Measurements from ENCODE around the gene C1orf56.

DNA sequence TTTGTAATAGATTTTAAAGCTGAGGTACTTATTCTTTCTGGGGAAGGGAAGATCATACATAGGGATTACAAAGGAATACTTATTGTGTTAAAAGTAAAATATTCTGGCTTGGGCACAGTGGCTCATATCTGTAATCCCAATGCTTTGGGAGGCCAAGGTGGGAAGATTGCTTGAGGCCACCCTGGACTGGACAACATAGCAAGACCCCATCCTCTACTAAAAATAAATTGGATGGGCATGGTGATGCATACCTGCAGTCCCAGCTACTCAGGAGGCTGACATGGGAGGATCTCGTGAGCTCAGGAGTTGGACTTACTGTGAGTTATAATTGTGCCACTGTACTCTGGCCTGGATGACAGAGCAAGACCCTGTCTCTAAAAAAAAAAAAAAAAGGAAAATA lies 50.6 kb downstream of the C1orf56 start:
- TF ChIP-seq, protein P1, sequence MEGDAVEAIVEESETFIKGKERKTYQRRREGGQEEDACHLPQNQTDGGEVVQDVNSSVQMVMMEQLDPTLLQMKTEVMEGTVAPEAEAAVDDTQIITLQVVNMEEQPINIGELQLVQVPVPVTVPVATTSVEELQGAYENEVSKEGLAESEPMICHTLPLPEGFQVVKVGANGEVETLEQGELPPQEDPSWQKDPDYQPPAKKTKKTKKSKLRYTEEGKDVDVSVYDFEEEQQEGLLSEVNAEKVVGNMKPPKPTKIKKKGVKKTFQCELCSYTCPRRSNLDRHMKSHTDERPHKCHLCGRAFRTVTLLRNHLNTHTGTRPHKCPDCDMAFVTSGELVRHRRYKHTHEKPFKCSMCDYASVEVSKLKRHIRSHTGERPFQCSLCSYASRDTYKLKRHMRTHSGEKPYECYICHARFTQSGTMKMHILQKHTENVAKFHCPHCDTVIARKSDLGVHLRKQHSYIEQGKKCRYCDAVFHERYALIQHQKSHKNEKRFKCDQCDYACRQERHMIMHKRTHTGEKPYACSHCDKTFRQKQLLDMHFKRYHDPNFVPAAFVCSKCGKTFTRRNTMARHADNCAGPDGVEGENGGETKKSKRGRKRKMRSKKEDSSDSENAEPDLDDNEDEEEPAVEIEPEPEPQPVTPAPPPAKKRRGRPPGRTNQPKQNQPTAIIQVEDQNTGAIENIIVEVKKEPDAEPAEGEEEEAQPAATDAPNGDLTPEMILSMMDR (IDR thresholded peaks at IDR 0.05) = no peak
- TF ChIP-seq POLR2A (IDR thresholded peaks at IDR 0.05) = no peak

Measured in Peyer's patch (tissue), 4 donors.